Effector memory CD4-positive, alpha-beta T cell (primary cell): ENCODE results near the gene SEMA5A.

Experiments used
- DNase-seq, 3 donors: peaks; one replicate each; pipeline ENCODE4 v3.0.0-alpha.2; 2020
- H3K27ac ChIP-seq: 2 replicates; pipeline ENCODE4 v1.7.0; 2013; ENCODE audit warnings: mild to moderate bottlenecking, low read length, moderate library complexity; ENCODE audit not compliant: insufficient read depth, poor library complexity, severe bottlenecking
- H3K27me3 ChIP-seq: replicated peaks from 2 replicates; pipeline ENCODE4 v1.7.0; 2013; ENCODE audit warnings: mild to moderate bottlenecking, low read length; ENCODE audit not compliant: insufficient read depth, control insufficient read depth, poor library complexity, severe bottlenecking
- H3K36me3 ChIP-seq: 2 replicates; pipeline ENCODE4 v1.7.0; 2013; ENCODE audit warnings: mild to moderate bottlenecking, low read length, moderate library complexity; ENCODE audit not compliant: control insufficient read depth, insufficient read depth
- H3K4me1 ChIP-seq: 2 replicates; pipeline ENCODE4 v1.7.0; 2013; ENCODE audit warnings: low read length, mild to moderate bottlenecking; ENCODE audit not compliant: control insufficient read depth, insufficient read depth, poor library complexity, severe bottlenecking
- H3K4me3 ChIP-seq: 2 replicates; pipeline ENCODE4 v1.7.0; 2013; ENCODE audit warnings: low read length, low read depth, mild to moderate bottlenecking; ENCODE audit not compliant: insufficient read depth, poor library complexity, severe bottlenecking
- H3K9me3 ChIP-seq: 2 replicates; pipeline ENCODE4 v1.7.0; 2013; ENCODE audit warnings: mild to moderate bottlenecking, low read length, moderate library complexity; ENCODE audit not compliant: control insufficient read depth

Gene SEMA5A

DNA sequence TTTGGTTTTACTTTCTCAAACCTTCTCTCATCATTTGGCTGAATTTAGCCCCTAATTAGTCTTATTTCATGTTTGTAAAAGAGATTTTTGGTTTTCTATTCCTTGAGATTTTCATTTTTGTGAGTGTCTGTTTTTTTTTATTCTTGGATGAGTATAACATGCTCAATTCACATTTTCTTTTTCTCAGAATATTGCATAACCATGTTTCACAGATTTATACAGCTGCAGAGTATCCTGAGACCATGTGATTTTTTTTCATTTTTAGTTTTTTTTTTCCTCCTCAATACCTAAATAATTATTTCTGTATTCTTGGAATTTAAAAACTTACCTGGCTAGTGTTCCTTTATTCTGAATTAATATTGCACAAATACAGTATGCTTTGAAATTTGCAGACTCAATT, 361.9 kb downstream of the SEMA5A start:
- Histone ChIP-seq H3K4me3 (no peak overlapping the region), H3K9me3 (no peaks in the 10 kb centered on the region), H3K36me3 (no peaks in the 10 kb centered on the region), H3K4me1 (no peaks in the 10 kb centered on the region), H3K27ac (no peak overlapping the region), H3K27me3 (no peaks in the 10 kb centered on the region)
- DNase-seq: no peak

GRCh38 chr5:9182899-9183695, 362.8 kb downstream of the SEMA5A start:
- no peak overlapping the region for H3K27ac ChIP-seq
- H3K4me1 ChIP-seq: no peaks in the 10 kb centered on the region
- no peaks in the 10 kb centered on the region for H3K27me3 ChIP-seq
- no peaks in the 10 kb centered on the region for H3K36me3 ChIP-seq
- H3K4me3 ChIP-seq: no peak overlapping the region
- DNase-seq: no peak
- H3K9me3 ChIP-seq: no peaks in the 10 kb centered on the region

DNA sequence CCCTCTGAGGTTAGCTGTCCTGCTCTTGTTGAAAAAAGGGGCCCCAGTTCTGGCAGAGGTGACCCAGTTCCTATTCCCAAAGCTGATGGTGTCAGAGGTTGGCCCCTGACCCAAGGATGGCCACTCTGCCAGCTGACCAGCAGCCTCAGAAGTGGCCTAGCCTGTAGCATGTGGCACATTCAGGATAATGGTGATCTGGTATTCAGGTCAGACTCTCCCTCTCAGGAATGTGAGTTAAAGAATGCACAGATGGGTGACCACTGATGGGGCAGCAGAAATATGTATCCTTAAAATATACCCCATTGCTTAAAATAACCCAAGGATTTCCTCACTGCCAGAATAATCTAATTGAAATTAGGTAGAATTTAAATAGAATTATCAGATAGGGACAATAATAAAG, 369.2 kb downstream of the SEMA5A start:
- Histone ChIP-seq H3K4me1 (no peaks in the 10 kb centered on the region), H3K27me3 (no peaks in the 10 kb centered on the region), H3K36me3 (no peaks in the 10 kb centered on the region), H3K27ac (no peak overlapping the region), H3K9me3 (no peaks in the 10 kb centered on the region), H3K4me3 (no peak overlapping the region)
- DNase-seq: no peak

GRCh38 chr5:9174446-9174845, 371.4 kb downstream of the SEMA5A start:
- H3K4me3 ChIP-seq: no peak overlapping the region
- no peaks in the 10 kb centered on the region for H3K27me3 ChIP-seq
- no peak overlapping the region for H3K27ac ChIP-seq
- no peaks in the 10 kb centered on the region for H3K4me1 ChIP-seq
- H3K36me3 ChIP-seq: no peaks in the 10 kb centered on the region
- DNase-seq: no peak
- no peaks in the 10 kb centered on the region for H3K9me3 ChIP-seq

GRCh38 chr5:9173281-9174048, 372.4 kb downstream of the SEMA5A start:
- no peaks in the 10 kb centered on the region for H3K9me3 ChIP-seq
- no peaks in the 10 kb centered on the region for H3K27me3 ChIP-seq
- H3K4me3 ChIP-seq: no peak overlapping the region
- H3K36me3 ChIP-seq: no peaks in the 10 kb centered on the region
- no peaks in the 10 kb centered on the region for H3K4me1 ChIP-seq
- no peak overlapping the region for H3K27ac ChIP-seq
- DNase-seq: no peak

DNA sequence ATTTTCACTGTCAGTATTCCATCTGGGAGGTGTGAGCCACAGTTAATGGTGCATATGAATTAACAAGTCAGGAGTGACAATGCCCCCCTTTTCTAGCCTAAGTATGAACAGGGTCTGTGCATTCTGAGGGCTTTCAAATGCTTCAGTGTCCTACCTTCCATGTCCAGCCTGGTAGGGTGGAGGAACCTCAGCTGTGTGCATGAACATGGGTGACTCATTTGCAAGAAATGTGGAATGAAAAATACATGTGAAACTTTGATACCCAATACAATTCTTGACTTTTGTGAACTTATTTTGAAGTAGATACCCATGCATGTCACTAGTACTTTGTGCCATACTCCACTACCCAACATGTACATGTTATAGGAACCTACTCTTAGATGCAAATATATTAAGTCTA, 375.8 kb downstream of the SEMA5A start:
- no peak for DNase-seq
- H3K9me3 ChIP-seq: no peaks in the 10 kb centered on the region
- no peak overlapping the region for H3K4me3 ChIP-seq
- H3K4me1 ChIP-seq: no peaks in the 10 kb centered on the region
- no peaks in the 10 kb centered on the region for H3K36me3 ChIP-seq
- H3K27me3 ChIP-seq: no peaks in the 10 kb centered on the region
- H3K27ac ChIP-seq: no peak overlapping the region

DNA sequence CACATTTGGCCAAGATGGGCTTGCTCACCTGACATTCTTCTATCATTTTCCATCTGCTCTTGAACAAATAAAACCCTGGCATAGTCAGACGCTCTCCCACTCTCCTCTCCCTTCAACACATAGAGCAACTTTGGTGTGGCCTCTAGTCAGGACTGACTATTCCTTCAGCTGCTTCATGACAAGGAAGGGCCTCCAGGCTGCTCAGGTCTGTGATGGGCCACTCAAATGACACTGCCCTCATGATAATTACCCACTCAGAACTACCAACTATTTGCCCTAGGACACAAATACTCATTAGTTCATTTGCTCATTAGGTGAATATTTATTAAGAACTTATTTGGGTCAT, 376.3 kb downstream of the SEMA5A start:
- Histone ChIP-seq H3K27ac (no peak overlapping the region), H3K36me3 (no peaks in the 10 kb centered on the region), H3K9me3 (no peaks in the 10 kb centered on the region), H3K4me1 (no peaks in the 10 kb centered on the region), H3K4me3 (no peak overlapping the region), H3K27me3 (no peaks in the 10 kb centered on the region)
- no peak for DNase-seq

DNA sequence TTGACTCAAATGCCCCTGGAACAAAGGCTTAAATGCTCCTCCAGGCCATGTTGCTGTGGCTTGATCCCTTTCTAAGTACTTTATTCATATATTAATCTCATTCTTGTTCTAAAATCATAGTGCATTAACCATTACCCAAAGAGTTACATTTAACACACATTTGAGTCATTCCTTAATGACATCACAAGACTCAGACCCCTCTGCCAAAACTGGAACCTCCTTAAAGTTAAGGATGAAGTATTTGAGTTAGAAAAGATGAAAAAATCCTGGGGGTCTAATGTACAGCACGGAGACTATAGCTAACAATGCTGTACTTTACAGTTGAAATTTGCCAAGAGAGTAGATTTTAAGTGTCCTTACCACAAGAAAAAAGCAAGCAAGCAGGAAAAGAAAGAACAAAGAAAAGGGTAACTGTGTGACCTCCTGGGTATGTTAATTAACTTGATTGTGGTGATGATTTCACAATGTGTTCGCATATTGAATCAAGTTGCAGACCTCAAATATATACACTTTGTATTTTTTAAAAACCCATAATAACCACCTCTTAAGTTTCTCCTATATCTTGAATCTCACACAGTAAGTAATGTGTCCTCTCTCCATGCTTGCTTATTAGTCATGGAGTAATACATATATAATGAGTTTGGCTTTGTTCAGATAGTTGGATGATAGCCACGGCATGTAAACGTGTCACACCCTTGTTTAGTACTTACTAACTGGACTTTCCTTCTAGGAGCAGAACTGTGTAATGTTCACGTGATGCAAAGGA, 376.9 kb downstream of the SEMA5A start:
- DNase-seq: no peak
- no peaks in the 10 kb centered on the region for H3K4me1 ChIP-seq
- H3K36me3 ChIP-seq: no peaks in the 10 kb centered on the region
- no peak overlapping the region for H3K4me3 ChIP-seq
- no peaks in the 10 kb centered on the region for H3K27me3 ChIP-seq
- H3K9me3 ChIP-seq: no peaks in the 10 kb centered on the region
- H3K27ac ChIP-seq: no peak overlapping the region

DNA sequence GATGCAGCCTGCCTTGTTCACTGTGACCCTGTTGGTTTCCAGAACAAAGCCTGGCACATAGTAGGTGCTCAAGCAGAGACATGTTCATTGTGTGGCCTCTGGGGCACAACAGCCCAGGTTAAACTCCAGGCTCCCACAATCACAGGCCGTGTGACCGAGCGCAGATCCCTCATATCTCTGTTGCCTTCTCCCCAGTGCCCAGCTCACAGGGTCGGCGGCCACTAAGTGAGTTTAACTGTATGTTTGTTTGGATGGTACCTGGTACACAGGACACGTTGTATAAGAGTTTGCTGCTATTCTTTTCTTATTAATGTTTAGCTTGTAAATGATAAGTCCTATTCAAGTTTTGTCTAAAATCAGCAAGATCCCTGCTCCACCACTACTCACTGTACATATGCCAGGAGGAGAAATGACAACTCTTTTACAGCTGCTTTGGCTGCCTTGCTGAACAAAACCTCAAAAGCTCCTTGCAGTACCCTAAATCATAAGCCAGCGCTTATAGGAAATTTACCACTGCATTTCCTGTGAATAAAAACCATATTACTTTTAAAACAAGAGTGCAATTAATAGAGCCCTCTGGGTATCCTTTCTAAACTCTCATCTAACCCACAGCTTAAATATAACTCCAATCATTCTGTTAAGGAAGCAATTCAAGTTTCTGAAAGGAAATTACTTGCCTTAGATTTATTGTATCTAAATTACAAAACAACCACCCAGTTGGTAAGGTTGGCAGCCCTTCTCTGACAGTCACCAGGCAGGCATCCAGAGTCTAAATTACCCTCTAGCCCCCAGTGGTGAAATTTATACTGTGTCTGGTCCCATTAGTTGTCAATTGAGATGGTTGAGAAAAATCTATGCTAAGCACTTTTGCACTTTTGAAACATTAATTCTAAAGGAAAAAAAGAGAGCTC, 379.4 kb downstream of the SEMA5A start:
- Histone ChIP-seq H3K27ac (no peak overlapping the region), H3K4me1 (no peaks in the 10 kb centered on the region), H3K4me3 (no peak overlapping the region), H3K9me3 (no peaks in the 10 kb centered on the region), H3K27me3 (no peaks in the 10 kb centered on the region), H3K36me3 (no peaks in the 10 kb centered on the region)
- DNase-seq: no peak
